Renal pelvis (tissue), 3 donors: ENCODE data around the gene LAD1. TPM values are rescaled to one million over a fixed set of nuclear protein-coding genes. Genes with fewer than 3 reads are reported as not detected.

Experiments
- polyA plus RNA-seq, 3 donors: library from polyadenylated mRNA; unstranded; fragments of 120-200 nt; gene quantifications; one replicate each; pipeline ENCODE4 v1.2.1, GENCODE V29; 2013; ENCODE audit not compliant: insufficient read length in 3 of 3

The LAD1 gene
- polyA plus RNA-seq, 3 donors = 30.0 to 34.6 (median 31.3) TPM

Other genes starting within 250 kb of the LAD1 start
- gene TMEM9, start 244.8 kb downstream of the LAD1 start, polyA plus RNA-seq = 100 to 1,000 TPM; 150 to 166 (median 156) TPM
- 1 to 10 TPM in 1 of 3 donors, under 1 TPM in 2; 0.74 to 1.1 (median 0.78) TPM for gene IGFN1, start 208.5 kb downstream of the LAD1 start, polyA plus RNA-seq
- under 1 TPM; 0.12 to 0.24 (median 0.13) TPM for gene PKP1, start 115.8 kb downstream of the LAD1 start, polyA plus RNA-seq
- 10 to 100 TPM; 56.1 to 78.9 (median 66.1) TPM for gene TNNT2, start 21.6 kb downstream of the LAD1 start, polyA plus RNA-seq
- 10 to 100 TPM; 67.6 to 76.7 (median 76.5) TPM for gene TNNI1, start 22.4 kb upstream of the LAD1 start, polyA plus RNA-seq
- 10 to 100 TPM; 11.4 to 15.7 (median 12.7) TPM for gene PHLDA3, start 69.9 kb upstream of the LAD1 start, polyA plus RNA-seq
- 100 to 1,000 TPM; 125 to 137 (median 135) TPM for gene CSRP1, start 107.8 kb upstream of the LAD1 start, polyA plus RNA-seq
- 10 to 100 TPM; 18.3 to 26.1 (median 20.6) TPM for gene NAV1, start 139.8 kb upstream of the LAD1 start, polyA plus RNA-seq